Glutamatergic neuron (in vitro differentiated cells): ENCODE data around the gene RRP7A. TPM values are rescaled to one million over a fixed set of nuclear protein-coding genes. Genes with fewer than 3 reads are reported as not detected.
A peak's percentile ranks its signal among the peaks of the same experiment; 100 is the strongest.

Experiments
- DNase-seq: peaks from one replicate; pipeline ENCODE4 v3.0.0; 2022
- H3K27ac Mint-ChIP-seq: one replicate; pipeline ENCODE4 v1.8.0; 2020; ENCODE audit warnings: mild to moderate bottlenecking, mixed read lengths, inconsistent platforms; ENCODE audit not compliant: unreplicated experiment
- H3K27me3 Mint-ChIP-seq: one replicate; pipeline ENCODE4 v1.8.0; 2020; ENCODE audit warnings: mild to moderate bottlenecking, moderate library complexity, mixed read lengths, inconsistent platforms; ENCODE audit not compliant: unreplicated experiment
- H3K36me3 Mint-ChIP-seq: one replicate; pipeline ENCODE4 v1.8.0; 2020; ENCODE audit warnings: mild to moderate bottlenecking, mixed read lengths, inconsistent platforms; ENCODE audit not compliant: unreplicated experiment
- H3K4me1 Mint-ChIP-seq: one replicate; pipeline ENCODE4 v1.8.0; 2020; ENCODE audit warnings: mild to moderate bottlenecking, low read depth, mixed read lengths, inconsistent platforms; ENCODE audit not compliant: unreplicated experiment
- H3K4me3 Mint-ChIP-seq: one replicate; pipeline ENCODE4 v1.8.0; 2020; ENCODE audit warnings: mild to moderate bottlenecking, mixed read lengths, inconsistent platforms; ENCODE audit not compliant: unreplicated experiment
- H3K9me3 Mint-ChIP-seq: one replicate; pipeline ENCODE4 v1.8.0; 2020; ENCODE audit warnings: mild to moderate bottlenecking, moderate library complexity, mixed read lengths, inconsistent platforms; ENCODE audit not compliant: unreplicated experiment
- total RNA-seq: library from RNA; stranded (reverse); fragmentation: NEBNext Ultra II Directional; extraction: Animal tissue kit (Norgen Biotek cat#: 25700); gene quantifications from one replicate; pipeline ENCODE4 v1.2.1, GENCODE V29; 2021; ENCODE audit not compliant: unreplicated experiment
- TF ChIP-seq, protein P1 (sequence below): fragments of 200-600 bp; sonication (generic); IDR thresholded peaks from one replicate; pipeline ENCODE4 v1.5.0; 2021; ENCODE audit not compliant: partially characterized antibody, unreplicated experiment

RRP7A gene
- total RNA-seq, 1 donor from 2014 or later: 35.1 TPM

DNA sequence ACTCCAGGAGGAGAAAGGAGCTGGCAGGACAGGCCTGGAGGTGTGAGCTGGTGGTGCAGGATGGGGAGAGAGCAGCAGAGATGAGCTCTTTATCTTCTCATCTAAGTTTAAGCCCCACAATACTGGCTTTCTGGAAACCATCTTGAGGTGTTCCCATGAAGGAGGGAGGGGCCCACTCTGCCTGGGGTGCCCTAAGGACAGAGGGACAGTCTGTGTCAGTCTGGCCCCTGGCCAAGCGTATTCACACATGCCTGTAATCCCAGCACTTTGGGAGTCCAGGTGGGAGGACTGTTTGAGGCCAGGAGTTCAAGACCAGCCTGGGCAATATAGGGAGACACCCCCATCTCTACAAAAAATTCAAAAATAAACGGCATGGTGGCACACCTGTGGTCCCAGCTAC, 43.1 kb upstream of the RRP7A start:
- H3K27ac Mint-ChIP-seq: no peak overlapping the region
- H3K36me3 Mint-ChIP-seq: no peaks in the 10 kb centered on the region
- no peaks in the 10 kb centered on the region for H3K4me1 Mint-ChIP-seq
- peaks cover 3% of the 10 kb centered on the region for H3K9me3 Mint-ChIP-seq
- H3K4me3 Mint-ChIP-seq: no peak overlapping the region
- TF ChIP-seq, protein P1, sequence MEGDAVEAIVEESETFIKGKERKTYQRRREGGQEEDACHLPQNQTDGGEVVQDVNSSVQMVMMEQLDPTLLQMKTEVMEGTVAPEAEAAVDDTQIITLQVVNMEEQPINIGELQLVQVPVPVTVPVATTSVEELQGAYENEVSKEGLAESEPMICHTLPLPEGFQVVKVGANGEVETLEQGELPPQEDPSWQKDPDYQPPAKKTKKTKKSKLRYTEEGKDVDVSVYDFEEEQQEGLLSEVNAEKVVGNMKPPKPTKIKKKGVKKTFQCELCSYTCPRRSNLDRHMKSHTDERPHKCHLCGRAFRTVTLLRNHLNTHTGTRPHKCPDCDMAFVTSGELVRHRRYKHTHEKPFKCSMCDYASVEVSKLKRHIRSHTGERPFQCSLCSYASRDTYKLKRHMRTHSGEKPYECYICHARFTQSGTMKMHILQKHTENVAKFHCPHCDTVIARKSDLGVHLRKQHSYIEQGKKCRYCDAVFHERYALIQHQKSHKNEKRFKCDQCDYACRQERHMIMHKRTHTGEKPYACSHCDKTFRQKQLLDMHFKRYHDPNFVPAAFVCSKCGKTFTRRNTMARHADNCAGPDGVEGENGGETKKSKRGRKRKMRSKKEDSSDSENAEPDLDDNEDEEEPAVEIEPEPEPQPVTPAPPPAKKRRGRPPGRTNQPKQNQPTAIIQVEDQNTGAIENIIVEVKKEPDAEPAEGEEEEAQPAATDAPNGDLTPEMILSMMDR: no peak
- H3K27me3 Mint-ChIP-seq: no peaks in the 10 kb centered on the region
- no peak for DNase-seq

DNA sequence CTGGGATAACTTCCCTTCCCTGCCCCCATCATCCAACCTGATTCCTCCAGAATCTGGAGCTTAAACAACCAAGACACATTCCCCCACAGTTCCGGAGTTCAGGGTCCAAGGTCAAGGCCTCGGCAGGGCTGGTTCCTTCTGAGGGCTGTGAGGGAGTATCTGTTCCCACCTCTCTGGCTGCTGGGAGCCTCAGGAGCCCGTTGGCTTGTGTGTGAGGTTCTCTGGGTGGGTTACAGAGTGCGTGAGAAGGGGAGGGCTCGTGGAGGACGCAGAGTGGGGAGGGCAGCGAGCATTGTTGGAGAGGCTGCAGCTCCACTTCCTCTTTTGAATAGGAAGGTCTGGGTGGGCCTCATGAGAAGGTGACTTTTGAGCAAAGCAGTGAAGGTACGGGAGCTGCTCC, 42.7 kb upstream of the RRP7A start:
- Mint-ChIP-seq H3K4me3 (no peak overlapping the region), H3K27me3 (no peaks in the 10 kb centered on the region), H3K27ac (no peak overlapping the region), H3K36me3 (no peaks in the 10 kb centered on the region), H3K9me3 (peaks cover 3% of the 10 kb centered on the region), H3K4me1 (no peaks in the 10 kb centered on the region)
- TF ChIP-seq, protein P1: no peak
- DNase-seq: no peak

DNA sequence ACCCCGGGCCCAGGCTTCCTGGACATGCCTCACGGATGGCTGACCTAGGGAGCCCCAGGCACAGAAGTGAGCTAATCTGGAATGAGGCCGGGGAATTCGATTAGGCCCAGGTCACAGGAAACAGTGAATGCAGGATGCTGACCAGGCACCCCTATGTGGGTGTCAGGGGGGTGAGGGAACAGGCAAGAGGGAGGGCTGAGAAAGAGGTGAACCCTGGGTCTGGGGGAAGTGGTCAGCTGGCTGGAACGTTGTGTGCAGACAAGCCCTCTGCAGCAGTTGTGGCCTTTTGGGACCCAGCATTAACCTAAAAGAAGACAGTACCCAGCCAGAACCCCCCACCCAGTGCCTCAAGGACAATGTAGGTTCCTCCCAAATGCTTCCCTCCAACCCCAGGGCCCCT, 42.3 kb upstream of the RRP7A start:
- TF ChIP-seq, protein P1: no peak
- DNase-seq: no peak
- no peaks in the 10 kb centered on the region for H3K4me1 Mint-ChIP-seq
- H3K4me3 Mint-ChIP-seq: no peak overlapping the region
- no peak overlapping the region for H3K27ac Mint-ChIP-seq
- no peaks in the 10 kb centered on the region for H3K27me3 Mint-ChIP-seq
- H3K9me3 Mint-ChIP-seq: peaks cover 3% of the 10 kb centered on the region
- H3K36me3 Mint-ChIP-seq: no peaks in the 10 kb centered on the region

DNA sequence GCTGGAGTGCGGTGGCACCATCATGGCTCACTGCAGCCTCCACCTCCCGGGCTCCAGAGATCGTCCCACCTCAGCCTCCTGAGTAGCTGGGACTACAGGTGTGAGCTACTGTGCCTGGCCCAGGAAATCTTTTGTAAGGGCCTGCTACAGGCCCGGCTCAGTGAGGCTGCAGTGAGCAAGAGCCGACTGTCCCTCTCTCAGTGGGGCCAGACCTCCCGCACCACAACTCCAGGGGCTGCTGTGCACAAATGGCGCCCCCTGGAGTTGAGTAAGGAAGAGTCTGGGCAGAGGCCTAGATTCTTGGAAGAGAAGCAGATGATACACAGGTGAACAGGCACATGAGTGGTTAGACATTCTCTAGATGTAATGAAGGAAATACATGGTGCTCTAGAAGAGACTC, 41.2 kb upstream of the RRP7A start:
- no peaks in the 10 kb centered on the region for H3K27me3 Mint-ChIP-seq
- TF ChIP-seq, protein P1: peak; percentile 67
- H3K4me1 Mint-ChIP-seq: no peaks in the 10 kb centered on the region
- H3K4me3 Mint-ChIP-seq: no peak overlapping the region
- H3K36me3 Mint-ChIP-seq: no peaks in the 10 kb centered on the region
- no peak overlapping the region for H3K27ac Mint-ChIP-seq
- peaks cover 3% of the 10 kb centered on the region for H3K9me3 Mint-ChIP-seq
- DNase-seq: peak; percentile 34

DNA sequence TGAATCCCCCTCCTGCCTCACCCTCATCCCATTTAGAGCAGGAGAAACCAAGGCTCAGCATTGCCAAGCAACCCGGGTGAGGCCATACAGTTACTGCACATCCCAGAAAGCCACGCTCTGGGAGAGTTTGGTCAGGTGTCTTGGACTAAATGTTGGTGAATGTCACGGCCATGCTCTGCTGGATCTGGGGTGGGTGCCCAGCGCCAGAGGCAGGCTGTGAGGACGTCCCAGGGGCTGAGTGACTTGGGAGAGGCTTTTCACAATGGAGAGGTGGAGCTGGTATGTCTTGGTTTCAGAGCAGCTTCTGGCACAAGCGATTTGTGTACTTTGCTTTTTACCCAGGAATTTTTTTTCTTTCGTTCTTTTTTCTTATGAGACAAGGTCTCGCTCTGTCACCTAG, 40.8 kb upstream of the RRP7A start:
- peaks cover 3% of the 10 kb centered on the region for H3K9me3 Mint-ChIP-seq
- no peak for DNase-seq
- no peak overlapping the region for H3K27ac Mint-ChIP-seq
- no peaks in the 10 kb centered on the region for H3K27me3 Mint-ChIP-seq
- no peak overlapping the region for H3K4me3 Mint-ChIP-seq
- TF ChIP-seq, protein P1: no peak
- no peaks in the 10 kb centered on the region for H3K4me1 Mint-ChIP-seq
- no peaks in the 10 kb centered on the region for H3K36me3 Mint-ChIP-seq
